K562 (cell line): Measurements from ENCODE around the gene ABHD16A. TPM values are rescaled to one million over a fixed set of nuclear protein-coding genes. Genes with fewer than 3 reads are reported as not detected.

Experiments
- ELF1 ChIP-seq: fragments of 200-800 bp; sonication (Bioruptor generic); IDR thresholded peaks from 2 replicates; pipeline ENCODE4 v1.6.1; 2016; ENCODE audit warnings: missing genetic modification characterization, missing compliant biosample characterization
- FUS ChIP-seq: fragments of 200-400 bp; formaldehyde crosslinking; optimal IDR thresholded peaks from 2 replicates; pipeline ENCODE3; 2017; ENCODE audit warnings: low read depth, low read length
- HDAC6 ChIP-seq: IDR thresholded peaks from 2 replicates; pipeline ENCODE4 v1.6.1; 2012; ENCODE audit warnings: low read depth, mild to moderate bottlenecking, control low read depth, inconsistent platforms, low read length, moderate library complexity
- MAZ ChIP-seq, 2 experiments: fragments of 450-650 bp in 1 of 2; sonication (generic) in 1 of 2; formaldehyde crosslinking; IDR thresholded peaks in 1 of 2; conservative IDR thresholded peaks in 1 of 2; 2 replicates each; pipeline versions ENCODE4 v1.4.0 to v1.5.0; 2020; ENCODE audit warnings: mild to moderate bottlenecking in 1 of 2, missing genetic modification reagents in 1 of 2
- MCM7 ChIP-seq, 2 experiments: fragments of 450-650 bp; IDR thresholded peaks; 2 replicates each; pipeline ENCODE4 v1.6.1; 2016 to 2018
- MTA2 ChIP-seq: fragments of 450-650 bp; IDR thresholded peaks from 2 replicates; pipeline ENCODE4 v1.6.1; 2016; ENCODE audit warnings: low read depth
- SMARCC2 ChIP-seq: fragments of 450-650 bp; IDR thresholded peaks from 2 replicates; pipeline ENCODE4 v1.6.1; 2017; ENCODE audit warnings: antibody characterized with exemption, moderate library complexity, mild to moderate bottlenecking, low read depth
- ZNF324 ChIP-seq: fragments of 250-450 bp; sonication (Bioruptor Pico); IDR thresholded peaks from 2 replicates; pipeline ENCODE4 v1.4.0; 2020; ENCODE audit warnings: mild to moderate bottlenecking
- ZNF354B ChIP-seq: fragments of 250-450 bp; sonication (Bioruptor Pico); IDR thresholded peaks from 2 replicates; pipeline ENCODE4 v1.4.0; 2020
- ZNF449 ChIP-seq: fragments of 250-450 bp; sonication (Bioruptor Pico); IDR thresholded peaks from 2 replicates; pipeline ENCODE4 v1.8.0; 2022; ENCODE audit warnings: moderate library complexity, mild to moderate bottlenecking, inconsistent platforms
- ZNF830 ChIP-seq: fragments of 250-450 bp; sonication (Bioruptor Pico); IDR thresholded peaks from 2 replicates; pipeline ENCODE4 v1.5.0; 2021; ENCODE audit warnings: mild to moderate bottlenecking
- polyA plus RNA-seq, 8 experiments: library from polyadenylated mRNA; depleted of rRNA in 4 of 8; stranded (reverse) in 5 of 8; unstranded in 3 of 8; fragments of >200 nt; fragmentation: Nextera tagmentation in 2 of 8; fragmentation: Illumina TruSeq in 1 of 8; extraction: Ambion mirVana in 2 of 8; extraction: Trizol in 1 of 8; gene quantifications; 2 replicates each; pipeline versions ENCODE4 v1.2.1 to v1.2.3, GENCODE V29; 2011 to 2014; ENCODE audit warnings: inconsistent platforms in 1 of 8, missing spikeins in 1 of 8
- total RNA-seq, 7 experiments: library from RNA; depleted of rRNA in 6 of 7; stranded (reverse); fragments of >200 nt in 6 of 7; fragmentation: Illumina TruSeq in 2 of 7; extraction: Trizol in 2 of 7; gene quantifications; 2 replicates each; pipeline versions ENCODE4 v1.2.1 to v1.2.3, GENCODE V29; 2011 to 2021; ENCODE audit warnings: low replicate concordance in 1 of 7
- TF ChIP-seq, protein P1 (sequence below): sonication (generic); formaldehyde crosslinking; IDR thresholded peaks from 2 replicates; pipeline ENCODE4 v1.8.0; 2022; ENCODE audit warnings: mild to moderate bottlenecking, missing genetic modification reagents
- TF ChIP-seq, protein P2 (sequence below): fragments of 450-650 bp; conservative IDR thresholded peaks from 2 replicates; pipeline ENCODE4 v1.6.1; 2016; ENCODE audit warnings: missing genetic modification characterization, low read depth, mild to moderate bottlenecking, control low read depth, missing compliant biosample characterization

Gene ABHD16A
- total and polyA plus RNA-seq, 9 of the 15 experiments (the other 6 are each of a cell fraction or from before 2014, with no cell fraction given) = 25.8 to 120 (median 81.6) TPM

- TF ChIP-seq, protein P1, sequence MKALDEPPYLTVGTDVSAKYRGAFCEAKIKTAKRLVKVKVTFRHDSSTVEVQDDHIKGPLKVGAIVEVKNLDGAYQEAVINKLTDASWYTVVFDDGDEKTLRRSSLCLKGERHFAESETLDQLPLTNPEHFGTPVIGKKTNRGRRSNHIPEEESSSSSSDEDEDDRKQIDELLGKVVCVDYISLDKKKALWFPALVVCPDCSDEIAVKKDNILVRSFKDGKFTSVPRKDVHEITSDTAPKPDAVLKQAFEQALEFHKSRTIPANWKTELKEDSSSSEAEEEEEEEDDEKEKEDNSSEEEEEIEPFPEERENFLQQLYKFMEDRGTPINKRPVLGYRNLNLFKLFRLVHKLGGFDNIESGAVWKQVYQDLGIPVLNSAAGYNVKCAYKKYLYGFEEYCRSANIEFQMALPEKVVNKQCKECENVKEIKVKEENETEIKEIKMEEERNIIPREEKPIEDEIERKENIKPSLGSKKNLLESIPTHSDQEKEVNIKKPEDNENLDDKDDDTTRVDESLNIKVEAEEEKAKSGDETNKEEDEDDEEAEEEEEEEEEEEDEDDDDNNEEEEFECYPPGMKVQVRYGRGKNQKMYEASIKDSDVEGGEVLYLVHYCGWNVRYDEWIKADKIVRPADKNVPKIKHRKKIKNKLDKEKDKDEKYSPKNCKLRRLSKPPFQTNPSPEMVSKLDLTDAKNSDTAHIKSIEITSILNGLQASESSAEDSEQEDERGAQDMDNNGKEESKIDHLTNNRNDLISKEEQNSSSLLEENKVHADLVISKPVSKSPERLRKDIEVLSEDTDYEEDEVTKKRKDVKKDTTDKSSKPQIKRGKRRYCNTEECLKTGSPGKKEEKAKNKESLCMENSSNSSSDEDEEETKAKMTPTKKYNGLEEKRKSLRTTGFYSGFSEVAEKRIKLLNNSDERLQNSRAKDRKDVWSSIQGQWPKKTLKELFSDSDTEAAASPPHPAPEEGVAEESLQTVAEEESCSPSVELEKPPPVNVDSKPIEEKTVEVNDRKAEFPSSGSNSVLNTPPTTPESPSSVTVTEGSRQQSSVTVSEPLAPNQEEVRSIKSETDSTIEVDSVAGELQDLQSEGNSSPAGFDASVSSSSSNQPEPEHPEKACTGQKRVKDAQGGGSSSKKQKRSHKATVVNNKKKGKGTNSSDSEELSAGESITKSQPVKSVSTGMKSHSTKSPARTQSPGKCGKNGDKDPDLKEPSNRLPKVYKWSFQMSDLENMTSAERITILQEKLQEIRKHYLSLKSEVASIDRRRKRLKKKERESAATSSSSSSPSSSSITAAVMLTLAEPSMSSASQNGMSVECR (CRISPR knock-in tag) = no peak; the same call in 1 of the 2 replicates
- TF ChIP-seq SMARCC2 (no peak; the same call in 1 of the 2 replicates), ZNF324 (peak; percentile 9; the same call in 1 of the 2 replicates), FUS (no peak), ELF1 (no peak), HDAC6 (no peak), ZNF449 (CRISPR knock-in tag) (no peak), MCM7 (IDR thresholded peaks at IDR 0.05) (no peak), MTA2 (0 out of 2 replicates have a peak, but pooled peaks have one; percentile 6), MAZ (CRISPR knock-in tag; conservative IDR thresholded peaks at IDR 0.05 in 1 of 2, IDR thresholded peaks at IDR 0.05 in 1 of 2) (peak in 1 of 2 experiments; percentile 79; a peak in 3 of 4 replicates), ZNF354B (CRISPR knock-in tag) (no peak), ZNF830 (CRISPR knock-in tag) (peak; percentile 46; the same call in 1 of the 2 replicates)
- TF ChIP-seq, protein P2, sequence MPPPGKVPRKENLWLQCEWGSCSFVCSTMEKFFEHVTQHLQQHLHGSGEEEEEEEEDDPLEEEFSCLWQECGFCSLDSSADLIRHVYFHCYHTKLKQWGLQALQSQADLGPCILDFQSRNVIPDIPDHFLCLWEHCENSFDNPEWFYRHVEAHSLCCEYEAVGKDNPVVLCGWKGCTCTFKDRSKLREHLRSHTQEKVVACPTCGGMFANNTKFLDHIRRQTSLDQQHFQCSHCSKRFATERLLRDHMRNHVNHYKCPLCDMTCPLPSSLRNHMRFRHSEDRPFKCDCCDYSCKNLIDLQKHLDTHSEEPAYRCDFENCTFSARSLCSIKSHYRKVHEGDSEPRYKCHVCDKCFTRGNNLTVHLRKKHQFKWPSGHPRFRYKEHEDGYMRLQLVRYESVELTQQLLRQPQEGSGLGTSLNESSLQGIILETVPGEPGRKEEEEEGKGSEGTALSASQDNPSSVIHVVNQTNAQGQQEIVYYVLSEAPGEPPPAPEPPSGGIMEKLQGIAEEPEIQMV (tag) = no peak
Observed at GRCh38 chr6:31664790-31665500, 38.2 kb downstream of the ABHD16A start, which contains the start of gene GPANK1 (continued).
